H1 (cell line): ENCODE data around the gene NEK9. TPM values are rescaled to one million over a fixed set of nuclear protein-coding genes. Genes with fewer than 3 reads are reported as not detected.
A peak's percentile ranks its signal among the peaks of the same experiment; 100 is the strongest.

Experiments
- CEBPB ChIP-seq: IDR thresholded peaks from 2 replicates; pipeline ENCODE4 v1.6.1; 2012; ENCODE audit warnings: low read depth, low read length
- EGR1 ChIP-seq: IDR thresholded peaks from 2 replicates; pipeline ENCODE4 v1.6.1; 2011; ENCODE audit warnings: low read depth, low read length, borderline replicate concordance
- GTF2F1 ChIP-seq: IDR thresholded peaks from 2 replicates; pipeline ENCODE4 v1.6.1; 2012; ENCODE audit warnings: low read depth, low read length, improper control_type of control experiment, borderline replicate concordance
- JUN ChIP-seq: IDR thresholded peaks from 2 replicates; pipeline ENCODE4 v1.6.1; 2011; ENCODE audit warnings: low read depth, mild to moderate bottlenecking, improper control_type of control experiment, low read length
- KDM4A ChIP-seq: IDR thresholded peaks from one replicate; pipeline ENCODE4 v1.7.1; 2012; ENCODE audit warnings: low read depth, mild to moderate bottlenecking, moderate library complexity, low read length, inconsistent platforms; ENCODE audit not compliant: severe bottlenecking
- NRF1 ChIP-seq: IDR thresholded peaks from 2 replicates; pipeline ENCODE4 v1.6.1; 2011; ENCODE audit warnings: mild to moderate bottlenecking, low read depth, low read length, improper control_type of control experiment
- PHF8 ChIP-seq: fragments of 200-600 bp; sonication (generic); conservative IDR thresholded peaks from 2 replicates; pipeline ENCODE4 v1.7.1; 2012; ENCODE audit warnings: low read depth, mild to moderate bottlenecking, inconsistent platforms, low read length, moderate library complexity
- POLR2A ChIP-seq, 2 experiments: IDR thresholded peaks; 1 replicate in 1 of 2; 2 replicates in 1 of 2; pipeline ENCODE4 v1.6.1; 2011; ENCODE audit warnings: low read depth in 2 of 2, low read length in 2 of 2, mild to moderate bottlenecking in 2 of 2; ENCODE audit errors: control extremely low read depth in 1 of 2
- RBBP5 ChIP-seq: IDR thresholded peaks from 2 replicates; pipeline ENCODE4 v1.7.1; 2012; ENCODE audit warnings: low read depth, mild to moderate bottlenecking, inconsistent platforms, low read length, moderate library complexity, borderline replicate concordance
- TEAD4 ChIP-seq: IDR thresholded peaks from 2 replicates; pipeline ENCODE4 v1.6.1; 2012; ENCODE audit warnings: low read depth, low read length, inconsistent platforms, mixed read lengths
- polyA plus RNA-seq, 7 experiments: library from polyadenylated mRNA; depleted of rRNA in 3 of 7; stranded (reverse) in 5 of 7; unstranded in 2 of 7; fragments of >200 nt in 5 of 7; fragments of 200-250 nt in 2 of 7; gene quantifications; 1 replicate in 5 of 7; 2 replicates in 1 of 7; 4 replicates in 1 of 7; pipeline versions ENCODE4 v1.2.1 to v1.2.3, GENCODE V29; 2011 to 2013; ENCODE audit warnings: missing spikeins in 2 of 7, mixed read lengths in 2 of 7
- total RNA-seq: library from RNA; stranded (reverse); fragmentation: NEBNext Ultra II Directional; extraction: Animal tissue kit (Norgen Biotek cat#: 25700); gene quantifications from 2 replicates; pipeline ENCODE4 v1.2.1, GENCODE V29; 2021
- TF ChIP-seq, protein P1 (sequence below), 3 experiments: IDR thresholded peaks; 1 replicate in 2 of 3; 2 replicates in 1 of 3; pipeline versions ENCODE4 v1.5.1 to v1.6.1; 2011; ENCODE audit warnings: low read length in 3 of 3, mild to moderate bottlenecking in 3 of 3, inconsistent platforms in 2 of 3, low read depth in 1 of 3, moderate library complexity in 1 of 3; ENCODE audit not compliant: insufficient read depth in 1 of 3; ENCODE audit errors: control extremely low read depth in 1 of 3

Gene NEK9
- total and polyA plus RNA-seq, 2 of the 8 experiments (the other 6 are each of a cell fraction or from before 2014, with no cell fraction given), result 16.0 to 43.6 TPM

DNA sequence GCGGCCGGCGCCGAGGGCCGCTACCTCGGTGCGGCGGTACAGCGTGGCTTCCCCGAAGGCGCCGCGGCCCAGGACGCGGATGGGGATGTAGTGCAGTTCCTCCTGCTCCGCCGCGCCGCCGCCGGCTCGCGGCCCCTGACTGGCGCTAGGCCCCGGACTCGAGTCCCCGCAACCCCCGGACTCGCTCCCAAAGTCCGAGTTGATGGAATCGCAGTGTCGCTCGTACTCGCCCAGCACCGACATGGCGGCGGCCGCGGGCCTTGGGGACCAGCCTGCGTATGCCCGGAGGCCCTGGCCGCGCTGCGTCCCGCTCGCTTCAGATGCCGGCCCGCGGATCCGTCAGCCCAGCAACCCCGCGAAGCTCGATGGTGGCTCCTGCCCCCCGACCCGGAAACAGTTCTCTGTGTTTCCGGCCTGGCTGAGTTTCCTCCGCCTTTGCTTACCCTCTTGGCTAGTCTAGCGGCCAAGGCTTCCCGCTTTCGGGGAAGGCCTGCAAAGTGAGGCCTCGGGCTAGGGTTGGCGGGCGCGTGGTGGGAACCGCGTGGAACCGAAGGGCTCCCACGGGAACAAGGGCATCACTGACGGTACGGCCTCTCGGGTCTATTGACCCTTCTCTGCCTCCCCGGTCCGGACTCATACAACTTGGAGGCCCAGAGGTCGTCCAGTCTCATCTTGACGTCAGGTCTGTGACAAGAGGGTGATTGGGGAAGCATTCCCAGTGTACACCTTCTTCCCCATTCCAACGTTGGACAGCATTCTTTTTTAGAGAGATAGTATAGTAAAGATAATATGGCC lies at the start of gene NEK9 (continued):
- no peak for TF ChIP-seq EGR1
- TF ChIP-seq JUN, result no peak
- peak; percentile 44 to 96 for TF ChIP-seq POLR2A (IDR thresholded peaks at IDR 0.05; ENCODE audit: control extremely low read depth in 1 of 2, low read depth in 2 of 2, low read length in 2 of 2)
- TF ChIP-seq TEAD4, result 0 out of 2 replicates have a peak, but pooled peaks have one; percentile 7
- 0 out of 2 replicates have a peak, but pooled peaks have one; percentile 18 for TF ChIP-seq GTF2F1
- TF ChIP-seq CEBPB, result no peak
- TF ChIP-seq RBBP5, result peak; percentile 98
- TF ChIP-seq, protein P1, sequence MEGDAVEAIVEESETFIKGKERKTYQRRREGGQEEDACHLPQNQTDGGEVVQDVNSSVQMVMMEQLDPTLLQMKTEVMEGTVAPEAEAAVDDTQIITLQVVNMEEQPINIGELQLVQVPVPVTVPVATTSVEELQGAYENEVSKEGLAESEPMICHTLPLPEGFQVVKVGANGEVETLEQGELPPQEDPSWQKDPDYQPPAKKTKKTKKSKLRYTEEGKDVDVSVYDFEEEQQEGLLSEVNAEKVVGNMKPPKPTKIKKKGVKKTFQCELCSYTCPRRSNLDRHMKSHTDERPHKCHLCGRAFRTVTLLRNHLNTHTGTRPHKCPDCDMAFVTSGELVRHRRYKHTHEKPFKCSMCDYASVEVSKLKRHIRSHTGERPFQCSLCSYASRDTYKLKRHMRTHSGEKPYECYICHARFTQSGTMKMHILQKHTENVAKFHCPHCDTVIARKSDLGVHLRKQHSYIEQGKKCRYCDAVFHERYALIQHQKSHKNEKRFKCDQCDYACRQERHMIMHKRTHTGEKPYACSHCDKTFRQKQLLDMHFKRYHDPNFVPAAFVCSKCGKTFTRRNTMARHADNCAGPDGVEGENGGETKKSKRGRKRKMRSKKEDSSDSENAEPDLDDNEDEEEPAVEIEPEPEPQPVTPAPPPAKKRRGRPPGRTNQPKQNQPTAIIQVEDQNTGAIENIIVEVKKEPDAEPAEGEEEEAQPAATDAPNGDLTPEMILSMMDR (IDR thresholded peaks at IDR 0.05; ENCODE audit: control extremely low read depth in 1 of 3, insufficient read depth in 1 of 3, low read depth in 1 of 3, low read length in 3 of 3), result 0 out of 4 replicates have a peak, but pooled peaks of 1 of the 3 experiments have one; percentile 3
- no peak for TF ChIP-seq NRF1
- peak; percentile 96 for TF ChIP-seq PHF8
- peak; percentile 96 for TF ChIP-seq KDM4A
- TF ChIP-seq, all 59 proteins: peak for 22
